WTC11 (cell line): ENCODE results near the gene CPNE4. TPM values are rescaled to one million over a fixed set of nuclear protein-coding genes. Genes with fewer than 3 reads are reported as not detected.

ENCODE experiments used
- ATAC-seq: fragments of 200-7000 bp; cut with Tn5 transposase; 2 replicates; pipeline ENCODE4 v1.10.0; 2021; ENCODE audit warnings: mild to moderate bottlenecking, moderate library complexity
- CTCF ChIA-PET: fragments of 300-600 bp; sonication (Branson Sonifier 250); formaldehyde crosslinking; loops from one replicate; lab custom pipeline; 2021; ENCODE audit warnings: antibody characterized with exemption; lab: Charles Lee
- POLR2A ChIA-PET: fragments of 350-600 bp; sonication (Branson Sonifier 250); formaldehyde crosslinking; loops from one replicate; lab custom pipeline; 2021; ENCODE audit warnings: antibody characterized with exemption; lab: Charles Lee
- DNase-seq: peaks from one replicate; pipeline ENCODE4 v3.0.0; 2021; ENCODE audit warnings: low spot score
- H3K27ac Mint-ChIP-seq: 2 replicates; pipeline ENCODE4 v1.8.0; 2021; ENCODE audit warnings: mixed read lengths
- H3K27me3 Mint-ChIP-seq: 2 replicates; pipeline ENCODE4 v1.8.0; 2021; ENCODE audit warnings: low read depth, mild to moderate bottlenecking, moderate library complexity, mixed read lengths
- H3K36me3 Mint-ChIP-seq: 2 replicates; pipeline ENCODE4 v1.8.0; 2021; ENCODE audit warnings: mixed read lengths
- H3K4me1 Mint-ChIP-seq: 2 replicates; pipeline ENCODE4 v1.8.0; 2022; ENCODE audit warnings: mixed read lengths
- H3K4me3 Mint-ChIP-seq: 2 replicates; pipeline ENCODE4 v1.8.0; 2021; ENCODE audit warnings: mild to moderate bottlenecking, moderate library complexity, mixed read lengths
- H3K9me3 Mint-ChIP-seq: 2 replicates; pipeline ENCODE4 v1.8.0; 2021; ENCODE audit warnings: mixed read lengths
- ATF1 ChIP-seq: sonication (generic); formaldehyde crosslinking; IDR thresholded peaks from 2 replicates; pipeline ENCODE4 v1.8.1; 2023; ENCODE audit warnings: mild to moderate bottlenecking, moderate library complexity, missing genetic modification reagents
- CREM ChIP-seq: sonication (generic); formaldehyde crosslinking; IDR thresholded peaks from 2 replicates; pipeline ENCODE4 v1.8.1; 2022; ENCODE audit warnings: mild to moderate bottlenecking, missing genetic modification reagents, moderate library complexity
- EMX1 ChIP-seq: fragments of 250-450 bp; sonication (Bioruptor Pico); IDR thresholded peaks from 2 replicates; pipeline ENCODE4 v1.8.0; 2021; ENCODE audit warnings: mild to moderate bottlenecking
- FOXK1 ChIP-seq: sonication (generic); formaldehyde crosslinking; IDR thresholded peaks from 2 replicates; pipeline ENCODE4 v1.8.0; 2022; ENCODE audit warnings: mild to moderate bottlenecking, moderate library complexity, missing genetic modification reagents
- FOXP1 ChIP-seq: sonication (generic); formaldehyde crosslinking; IDR thresholded peaks from 2 replicates; pipeline ENCODE4 v1.8.0; 2022; ENCODE audit warnings: missing genetic modification reagents, mild to moderate bottlenecking, moderate library complexity, borderline replicate concordance
- GTF2I ChIP-seq: fragments of 250-450 bp; sonication (Bioruptor Pico); conservative IDR thresholded peaks from 2 replicates; pipeline ENCODE4 v1.4.0; 2021; ENCODE audit warnings: mild to moderate bottlenecking
- HMGA2 ChIP-seq: fragments of 250-450 bp; sonication (Bioruptor Pico); IDR thresholded peaks from 2 replicates; pipeline ENCODE4 v1.4.0; 2021; ENCODE audit warnings: mild to moderate bottlenecking, moderate library complexity
- IRF2 ChIP-seq: sonication (generic); formaldehyde crosslinking; IDR thresholded peaks from 2 replicates; pipeline ENCODE4 v1.8.0; 2022; ENCODE audit warnings: low read depth, missing genetic modification reagents, borderline replicate concordance
- NFYB ChIP-seq: sonication (generic); formaldehyde crosslinking; conservative IDR thresholded peaks from 2 replicates; pipeline ENCODE4 v1.8.0; 2022; ENCODE audit warnings: low read depth, missing genetic modification reagents
- RELA ChIP-seq: sonication (generic); formaldehyde crosslinking; IDR thresholded peaks from 2 replicates; pipeline ENCODE4 v1.8.1; 2022; ENCODE audit warnings: missing genetic modification reagents, mild to moderate bottlenecking, borderline replicate concordance
- RORB ChIP-seq: fragments of 250-450 bp; sonication (Bioruptor Pico); IDR thresholded peaks from 2 replicates; pipeline ENCODE4 v1.9.0; 2021; ENCODE audit warnings: mild to moderate bottlenecking
- SMAD3 ChIP-seq: sonication (generic); formaldehyde crosslinking; IDR thresholded peaks from 2 replicates; pipeline ENCODE4 v1.8.0; 2022; ENCODE audit warnings: missing genetic modification reagents, mild to moderate bottlenecking, borderline replicate concordance
- SOX15 ChIP-seq: fragments of 250-450 bp; sonication (Bioruptor Pico); IDR thresholded peaks from 2 replicates; pipeline ENCODE4 v1.9.0; 2021; ENCODE audit warnings: mild to moderate bottlenecking
- SP1 ChIP-seq: sonication (generic); formaldehyde crosslinking; conservative IDR thresholded peaks from 2 replicates; pipeline ENCODE4 v1.8.1; 2022; ENCODE audit warnings: missing genetic modification reagents
- TCF7 ChIP-seq: sonication (generic); formaldehyde crosslinking; IDR thresholded peaks from 2 replicates; pipeline ENCODE4 v1.8.0; 2022; ENCODE audit warnings: mild to moderate bottlenecking, low read depth, missing genetic modification reagents, moderate library complexity
- TEAD1 ChIP-seq: sonication (generic); formaldehyde crosslinking; IDR thresholded peaks from 2 replicates; pipeline ENCODE4 v1.8.0; 2022; ENCODE audit warnings: mild to moderate bottlenecking, missing genetic modification reagents
- ZNF121 ChIP-seq: sonication (generic); formaldehyde crosslinking; IDR thresholded peaks from 2 replicates; pipeline ENCODE4 v1.8.0; 2023; ENCODE audit warnings: missing genetic modification reagents
- ZNF138 ChIP-seq: sonication (generic); formaldehyde crosslinking; conservative IDR thresholded peaks from 2 replicates; pipeline ENCODE4 v1.8.1; 2022; ENCODE audit warnings: mild to moderate bottlenecking, moderate library complexity, missing genetic modification reagents
- ZNF396 ChIP-seq: fragments of 250-450 bp; sonication (Bioruptor Pico); IDR thresholded peaks from 2 replicates; pipeline ENCODE4 v1.8.0; 2021; ENCODE audit warnings: mild to moderate bottlenecking, moderate library complexity, borderline replicate concordance
- ZNF671 ChIP-seq: fragments of 250-450 bp; sonication (Bioruptor Pico); IDR thresholded peaks from 2 replicates; pipeline ENCODE4 v1.8.0; 2021; ENCODE audit warnings: mild to moderate bottlenecking
- total RNA-seq: library from RNA; stranded (reverse); gene quantifications from 3 replicates; pipeline ENCODE4 v1.2.3, GENCODE V29; 2021
- TF ChIP-seq, protein P1 (sequence below): sonication (generic); formaldehyde crosslinking; IDR thresholded peaks from 2 replicates; pipeline ENCODE4 v1.8.0; 2023; ENCODE audit warnings: missing genetic modification reagents
- TF ChIP-seq, protein P2 (sequence below): sonication (generic); formaldehyde crosslinking; IDR thresholded peaks from 2 replicates; pipeline ENCODE4 v1.8.0; 2022; ENCODE audit warnings: mild to moderate bottlenecking, missing genetic modification reagents
- TF ChIP-seq, protein P3 (sequence below): sonication (generic); formaldehyde crosslinking; IDR thresholded peaks from 2 replicates; pipeline ENCODE4 v1.8.0; 2022; ENCODE audit warnings: mild to moderate bottlenecking, missing genetic modification reagents
- TF ChIP-seq, protein P4 (sequence below): sonication (generic); formaldehyde crosslinking; IDR thresholded peaks from 2 replicates; pipeline ENCODE4 v1.8.1; 2023; ENCODE audit warnings: mild to moderate bottlenecking, missing genetic modification reagents, moderate library complexity
- TF ChIP-seq, protein P5 (sequence below): sonication (generic); formaldehyde crosslinking; IDR thresholded peaks from 2 replicates; pipeline ENCODE4 v1.8.0; 2023; ENCODE audit warnings: mild to moderate bottlenecking, missing genetic modification reagents
- TF ChIP-seq, protein P6 (sequence below): fragments of 250-450 bp; sonication (Bioruptor Pico); conservative IDR thresholded peaks from 2 replicates; pipeline ENCODE4 v1.9.0; 2021; ENCODE audit warnings: mild to moderate bottlenecking

The CPNE4 gene
- total RNA-seq, 1 experiment from 2014 or later: 2.4 TPM

DNA sequence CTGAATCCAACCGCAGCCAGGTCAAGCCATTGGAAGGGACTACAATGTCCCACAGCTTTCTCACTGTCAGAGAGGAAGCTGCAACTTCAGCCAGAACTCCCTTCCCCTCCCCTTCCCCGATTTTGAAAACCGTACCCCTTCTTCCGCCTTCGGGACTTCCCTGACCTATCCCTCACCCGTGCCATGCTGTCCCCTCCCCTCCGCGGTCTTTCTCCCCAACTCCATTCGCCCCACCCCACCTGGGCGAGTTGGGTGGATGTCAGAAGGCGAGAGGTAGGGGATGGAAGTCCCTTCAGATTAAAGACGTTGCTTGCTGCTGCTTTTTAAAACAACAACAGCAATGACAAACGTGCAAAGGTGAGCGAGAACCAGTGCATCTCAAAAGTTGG lies 723 bp downstream of the CPNE4 start:
- no peak for TF ChIP-seq IRF2 (CRISPR knock-in tag)
- TF ChIP-seq, protein P1, sequence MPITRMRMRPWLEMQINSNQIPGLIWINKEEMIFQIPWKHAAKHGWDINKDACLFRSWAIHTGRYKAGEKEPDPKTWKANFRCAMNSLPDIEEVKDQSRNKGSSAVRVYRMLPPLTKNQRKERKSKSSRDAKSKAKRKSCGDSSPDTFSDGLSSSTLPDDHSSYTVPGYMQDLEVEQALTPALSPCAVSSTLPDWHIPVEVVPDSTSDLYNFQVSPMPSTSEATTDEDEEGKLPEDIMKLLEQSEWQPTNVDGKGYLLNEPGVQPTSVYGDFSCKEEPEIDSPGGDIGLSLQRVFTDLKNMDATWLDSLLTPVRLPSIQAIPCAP (CRISPR knock-in tag): no peak
- TF ChIP-seq, protein P2, sequence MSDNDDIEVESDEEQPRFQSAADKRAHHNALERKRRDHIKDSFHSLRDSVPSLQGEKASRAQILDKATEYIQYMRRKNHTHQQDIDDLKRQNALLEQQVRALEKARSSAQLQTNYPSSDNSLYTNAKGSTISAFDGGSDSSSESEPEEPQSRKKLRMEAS (CRISPR knock-in tag): 0 out of 2 replicates have a peak, but pooled peaks have one; percentile 3
- no peak for TF ChIP-seq HMGA2 (CRISPR knock-in tag)
- ChIA-PET CTCF (interaction anchor here (0.6 to 3.4 kb wide), 53 partner anchors 8 to 1008 kb away, joined by 3 to 57 read pairs (median 5); partner anchors contain the start of genes ASTE1 and NEK11), POLR2A (interaction anchor here (0.6 kb wide), 1 partner anchor 1047 kb away, joined by 3 read pairs; no protein-coding TSS in a partner anchor)

DNA sequence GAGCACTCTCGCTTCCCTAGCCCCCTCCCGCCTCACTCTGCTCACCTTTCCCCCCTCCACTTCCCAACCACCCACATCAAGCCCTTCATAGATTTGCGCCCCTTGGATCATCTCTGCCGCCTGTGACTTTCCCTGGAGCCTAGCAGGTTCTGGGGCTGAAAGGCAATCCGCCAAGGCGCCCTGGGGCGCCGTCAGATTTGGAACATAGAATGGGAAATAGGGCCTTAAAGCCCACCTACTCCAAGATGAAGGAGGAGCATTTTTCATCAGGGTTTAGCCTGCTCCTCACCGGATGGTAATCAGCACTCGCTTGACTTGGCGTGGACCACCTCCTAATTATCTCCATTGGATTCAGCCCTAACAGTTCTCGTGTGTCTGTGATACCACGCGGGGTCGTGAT lies 1.3 kb downstream of the CPNE4 start:
- H3K36me3 Mint-ChIP-seq: no peaks in the 10 kb centered on the region
- H3K9me3 Mint-ChIP-seq: no peaks in the 10 kb centered on the region
- peaks cover 18% of the 10 kb centered on the region for H3K4me1 Mint-ChIP-seq
- no peak overlapping the region for H3K27ac Mint-ChIP-seq
- DNase-seq (no peak), ATAC-seq (no peak)
- H3K27me3 Mint-ChIP-seq: peaks cover 42% of the 10 kb centered on the region
- POLR2A ChIA-PET: no interaction called here
- CTCF ChIA-PET: interaction anchor here (1.9 to 3.4 kb wide), 7 partner anchors 76 to 507 kb away, joined by 4 to 57 read pairs (median 16); no protein-coding TSS in a partner anchor
- TF ChIP-seq ATF1 (no peak), ZNF671 (CRISPR knock-in tag) (no peak), GTF2I (no peak), ZNF396 (CRISPR knock-in tag) (no peak), HMGA2 (CRISPR knock-in tag) (no peak)
- TF ChIP-seq, protein P3, sequence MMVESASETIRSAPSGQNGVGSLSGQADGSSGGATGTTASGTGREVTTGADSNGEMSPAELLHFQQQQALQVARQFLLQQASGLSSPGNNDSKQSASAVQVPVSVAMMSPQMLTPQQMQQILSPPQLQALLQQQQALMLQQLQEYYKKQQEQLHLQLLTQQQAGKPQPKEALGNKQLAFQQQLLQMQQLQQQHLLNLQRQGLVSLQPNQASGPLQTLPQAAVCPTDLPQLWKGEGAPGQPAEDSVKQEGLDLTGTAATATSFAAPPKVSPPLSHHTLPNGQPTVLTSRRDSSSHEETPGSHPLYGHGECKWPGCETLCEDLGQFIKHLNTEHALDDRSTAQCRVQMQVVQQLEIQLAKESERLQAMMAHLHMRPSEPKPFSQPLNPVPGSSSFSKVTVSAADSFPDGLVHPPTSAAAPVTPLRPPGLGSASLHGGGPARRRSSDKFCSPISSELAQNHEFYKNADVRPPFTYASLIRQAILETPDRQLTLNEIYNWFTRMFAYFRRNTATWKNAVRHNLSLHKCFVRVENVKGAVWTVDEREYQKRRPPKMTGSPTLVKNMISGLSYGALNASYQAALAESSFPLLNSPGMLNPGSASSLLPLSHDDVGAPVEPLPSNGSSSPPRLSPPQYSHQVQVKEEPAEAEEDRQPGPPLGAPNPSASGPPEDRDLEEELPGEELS (CRISPR knock-in tag): no peak
- TF ChIP-seq, protein P4, sequence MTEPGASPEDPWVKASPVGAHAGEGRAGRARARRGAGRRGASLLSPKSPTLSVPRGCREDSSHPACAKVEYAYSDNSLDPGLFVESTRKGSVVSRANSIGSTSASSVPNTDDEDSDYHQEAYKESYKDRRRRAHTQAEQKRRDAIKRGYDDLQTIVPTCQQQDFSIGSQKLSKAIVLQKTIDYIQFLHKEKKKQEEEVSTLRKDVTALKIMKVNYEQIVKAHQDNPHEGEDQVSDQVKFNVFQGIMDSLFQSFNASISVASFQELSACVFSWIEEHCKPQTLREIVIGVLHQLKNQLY (CRISPR knock-in tag): no peak
- H3K4me3 Mint-ChIP-seq: peak overlapping the region; percentile 94

More for the DNA sequence above, 723 bp downstream of the CPNE4 start:
- H3K9me3 Mint-ChIP-seq: no peaks in the 10 kb centered on the region
- peak overlapping the region; percentile 64 for H3K27ac Mint-ChIP-seq
- H3K4me3 Mint-ChIP-seq: peak overlapping the region; percentile 94
- ATAC-seq: peak; percentile 1; the same call in 1 of the 2 replicates
- no peaks in the 10 kb centered on the region for H3K36me3 Mint-ChIP-seq
- peaks cover 42% of the 10 kb centered on the region for H3K27me3 Mint-ChIP-seq
- H3K4me1 Mint-ChIP-seq: peaks cover 16% of the 10 kb centered on the region
- peak; percentile 21 for DNase-seq

DNA sequence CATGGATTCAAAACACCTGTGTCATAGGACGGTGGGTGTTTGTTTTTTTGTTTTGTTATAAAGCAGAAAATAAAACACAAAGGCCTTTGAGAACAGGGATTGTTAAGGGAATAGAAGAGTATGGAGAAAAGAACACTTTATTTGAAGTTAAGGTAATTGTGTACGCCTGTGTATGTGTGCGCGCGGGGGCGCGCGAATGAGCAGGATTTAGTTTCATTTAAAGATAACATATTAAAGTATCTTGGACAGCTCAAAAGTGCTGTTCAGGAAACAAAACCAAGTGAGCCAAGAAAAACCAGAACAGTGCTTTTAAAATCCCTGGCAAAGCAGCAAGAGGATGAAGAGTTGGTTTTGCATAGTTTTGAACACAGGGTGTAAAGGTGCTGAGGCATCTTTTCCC lies 1.9 kb downstream of the CPNE4 start:
- ChIA-PET CTCF (interaction anchor here (3.0 to 3.4 kb wide), 2 partner anchors 238 to 483 kb away, joined by 17 to 57 read pairs; no protein-coding TSS in a partner anchor), POLR2A (no interaction called here)
- H3K27me3 Mint-ChIP-seq: peaks cover 42% of the 10 kb centered on the region
- TF ChIP-seq, protein P5, sequence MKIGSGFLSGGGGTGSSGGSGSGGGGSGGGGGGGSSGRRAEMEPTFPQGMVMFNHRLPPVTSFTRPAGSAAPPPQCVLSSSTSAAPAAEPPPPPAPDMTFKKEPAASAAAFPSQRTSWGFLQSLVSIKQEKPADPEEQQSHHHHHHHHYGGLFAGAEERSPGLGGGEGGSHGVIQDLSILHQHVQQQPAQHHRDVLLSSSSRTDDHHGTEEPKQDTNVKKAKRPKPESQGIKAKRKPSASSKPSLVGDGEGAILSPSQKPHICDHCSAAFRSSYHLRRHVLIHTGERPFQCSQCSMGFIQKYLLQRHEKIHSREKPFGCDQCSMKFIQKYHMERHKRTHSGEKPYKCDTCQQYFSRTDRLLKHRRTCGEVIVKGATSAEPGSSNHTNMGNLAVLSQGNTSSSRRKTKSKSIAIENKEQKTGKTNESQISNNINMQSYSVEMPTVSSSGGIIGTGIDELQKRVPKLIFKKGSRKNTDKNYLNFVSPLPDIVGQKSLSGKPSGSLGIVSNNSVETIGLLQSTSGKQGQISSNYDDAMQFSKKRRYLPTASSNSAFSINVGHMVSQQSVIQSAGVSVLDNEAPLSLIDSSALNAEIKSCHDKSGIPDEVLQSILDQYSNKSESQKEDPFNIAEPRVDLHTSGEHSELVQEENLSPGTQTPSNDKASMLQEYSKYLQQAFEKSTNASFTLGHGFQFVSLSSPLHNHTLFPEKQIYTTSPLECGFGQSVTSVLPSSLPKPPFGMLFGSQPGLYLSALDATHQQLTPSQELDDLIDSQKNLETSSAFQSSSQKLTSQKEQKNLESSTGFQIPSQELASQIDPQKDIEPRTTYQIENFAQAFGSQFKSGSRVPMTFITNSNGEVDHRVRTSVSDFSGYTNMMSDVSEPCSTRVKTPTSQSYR (CRISPR knock-in tag): no peak
- TF ChIP-seq RORB (CRISPR knock-in tag) (no peak), ZNF121 (CRISPR knock-in tag) (no peak), RELA (no peak), SOX15 (CRISPR knock-in tag) (no peak), FOXP1 (CRISPR knock-in tag) (no peak), EMX1 (CRISPR knock-in tag) (no peak), TCF7 (CRISPR knock-in tag) (no peak), CREM (no peak), ZNF138 (CRISPR knock-in tag) (no peak), SMAD3 (CRISPR knock-in tag) (no peak), TEAD1 (no peak), SP1 (CRISPR knock-in tag) (no peak), FOXK1 (CRISPR knock-in tag) (no peak), NFYB (CRISPR knock-in tag) (no peak)
- TF ChIP-seq, protein P6, sequence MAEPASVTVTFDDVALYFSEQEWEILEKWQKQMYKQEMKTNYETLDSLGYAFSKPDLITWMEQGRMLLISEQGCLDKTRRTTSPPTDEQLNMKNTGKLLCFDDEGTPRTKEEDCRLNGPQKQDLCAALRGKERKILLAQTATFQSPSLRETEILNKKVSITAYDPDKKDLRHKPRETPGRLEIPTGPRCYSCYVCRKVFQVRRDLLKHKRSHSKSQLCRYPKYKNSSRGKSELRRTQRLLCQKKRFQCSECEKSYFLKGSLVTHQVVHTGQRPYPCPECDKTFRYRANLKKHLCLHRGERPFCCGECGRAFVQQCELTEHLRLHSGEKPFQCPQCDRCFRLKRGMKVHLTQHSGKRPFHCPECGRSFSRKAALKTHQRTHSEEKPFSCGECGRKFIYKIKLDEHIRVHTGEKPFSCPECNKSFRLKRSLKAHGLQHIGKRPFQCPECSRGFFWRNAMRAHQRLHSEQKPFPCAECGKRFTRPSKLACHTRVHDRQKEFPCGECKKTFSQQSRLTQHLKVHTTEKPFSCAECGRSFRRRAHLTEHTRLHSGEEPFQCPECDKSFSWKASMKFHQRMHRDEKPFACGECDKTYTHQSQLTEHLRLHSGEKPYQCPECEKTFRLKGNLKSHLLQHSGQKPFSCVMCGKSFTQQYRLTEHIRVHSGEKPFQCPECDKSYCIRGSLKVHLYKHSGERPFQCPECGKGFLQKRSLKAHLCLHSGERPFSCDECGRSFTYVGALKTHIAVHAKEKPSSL (CRISPR knock-in tag): no peak

More for the DNA sequence above, 1.9 kb downstream of the CPNE4 start:
- ATAC-seq (no peak), DNase-seq (no peak)
- Mint-ChIP-seq H3K4me3 (peak overlapping the region; percentile 94), H3K4me1 (peaks cover 21% of the 10 kb centered on the region), H3K27ac (no peak overlapping the region), H3K9me3 (no peaks in the 10 kb centered on the region), H3K36me3 (no peaks in the 10 kb centered on the region)
